Large intestine (tissue), 3 donors: ENCODE data around the gene GALK1. TPM values are rescaled to one million over a fixed set of nuclear protein-coding genes. Genes with fewer than 3 reads are reported as not detected.

Experiments used
- DNase-seq, 2 donors: peaks; one replicate each; pipeline versions ENCODE4 v3.0.0 to v3.0.0-alpha.2; 2013
- H3K27ac ChIP-seq: one replicate; pipeline ENCODE4 v1.5.1; 2013; ENCODE audit warnings: low read length
- H3K27me3 ChIP-seq: 2 replicates; pipeline ENCODE4 v1.6.1; 2013; ENCODE audit warnings: low read length; ENCODE audit not compliant: control insufficient read depth, insufficient read depth
- H3K36me3 ChIP-seq: 2 replicates; pipeline ENCODE4 v1.6.1; 2013; ENCODE audit warnings: low read length; ENCODE audit not compliant: control insufficient read depth, insufficient read depth
- H3K4me1 ChIP-seq: one replicate; pipeline ENCODE4 v1.6.1; 2013; ENCODE audit warnings: low read length; ENCODE audit not compliant: control insufficient read depth, insufficient read depth
- H3K4me3 ChIP-seq: one replicate; pipeline ENCODE4 v1.5.1; 2013; ENCODE audit warnings: low read length
- H3K9me3 ChIP-seq: one replicate; pipeline ENCODE4 v1.6.1; 2013; ENCODE audit warnings: mild to moderate bottlenecking, low read depth, low read length, moderate library complexity; ENCODE audit not compliant: control insufficient read depth
- WGBS: methylation state at CpG from one replicate; pipeline ENCODE4 v1.1.5; 2013; ENCODE audit warnings: low lambda C conversion rate; ENCODE audit not compliant: insufficient coverage; 5-methylcytosine and 5-hydroxymethylcytosine counted together
- polyA plus RNA-seq: library from polyadenylated mRNA; unstranded; fragments of 120-200 nt; gene quantifications from one replicate; pipeline ENCODE4 v1.2.1, GENCODE V29; 2013

Gene GALK1
- polyA plus RNA-seq, 1 donor = 61.0 TPM

DNA sequence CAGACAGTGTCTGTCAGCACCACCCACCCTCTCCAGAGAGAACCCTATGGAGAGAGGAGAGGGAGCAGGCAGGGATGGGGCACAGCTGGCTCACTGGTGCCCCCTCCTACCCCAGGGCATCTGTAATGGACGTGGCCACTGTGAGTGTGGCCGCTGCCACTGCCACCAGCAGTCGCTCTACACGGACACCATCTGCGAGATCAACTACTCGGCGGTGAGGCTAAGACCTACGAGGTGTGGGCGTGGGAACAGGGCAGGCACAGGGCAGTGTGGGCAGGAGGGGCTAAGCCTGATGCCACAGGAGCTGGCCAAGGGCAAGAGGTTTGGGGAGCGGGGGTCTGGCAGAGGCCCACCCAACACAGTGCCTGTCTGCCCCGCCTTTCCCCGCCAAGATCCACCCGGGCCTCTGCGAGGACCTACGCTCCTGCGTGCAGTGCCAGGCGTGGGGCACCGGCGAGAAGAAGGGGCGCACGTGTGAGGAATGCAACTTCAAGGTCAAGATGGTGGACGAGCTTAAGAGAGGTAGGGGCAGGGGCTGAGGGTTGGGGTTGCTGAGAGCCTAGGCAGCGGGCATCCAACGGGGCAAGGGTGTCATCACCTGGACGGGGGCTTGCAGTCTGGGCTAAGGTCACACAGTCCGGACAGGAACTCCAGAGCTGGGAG lies 28.7 kb downstream of the GALK1 start:
- no CpG with 5 or more reads among the region's 26 CpGs for WGBS
- Histone ChIP-seq H3K4me1 (peaks cover 15% of the 10 kb centered on the region), H3K36me3 (peaks cover 53% of the 10 kb centered on the region), H3K4me3 (no peak overlapping the region), H3K27me3 (no peaks in the 10 kb centered on the region), H3K27ac (no peak overlapping the region), H3K9me3 (no peaks in the 10 kb centered on the region)
- DNase-seq = no peak

DNA sequence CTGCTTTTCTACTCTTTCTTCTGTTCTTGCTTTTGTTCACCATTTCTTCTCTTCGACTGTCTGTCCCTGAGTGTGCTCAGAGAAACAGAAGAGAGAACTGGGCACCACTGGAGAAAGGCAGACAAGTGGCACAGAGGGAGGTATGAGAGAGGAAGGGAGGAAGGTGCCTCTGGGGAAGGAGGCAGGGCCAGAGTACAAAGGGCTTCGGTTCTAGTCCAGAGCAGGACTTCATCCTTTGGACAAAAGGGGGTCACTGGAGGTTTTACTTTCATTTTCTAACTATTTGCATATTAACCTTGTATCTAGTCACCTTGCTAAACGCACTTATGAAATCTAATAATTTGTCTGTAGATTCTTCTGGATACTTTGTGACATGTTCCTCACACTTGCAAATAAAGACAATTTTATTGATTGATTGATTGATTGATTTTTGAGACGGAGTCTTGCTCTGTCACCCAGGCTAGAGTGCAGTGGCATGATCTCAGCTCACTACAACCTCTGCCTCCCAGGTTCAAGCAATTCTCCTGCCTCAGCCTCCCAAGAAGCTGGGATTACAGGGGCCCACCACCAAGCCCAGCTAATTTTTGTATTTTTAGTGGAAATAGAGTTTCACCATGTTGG lies 30.2 kb downstream of the GALK1 start:
- H3K4me1 ChIP-seq = peaks cover 15% of the 10 kb centered on the region
- peak; percentile 55 to 79 for DNase-seq
- no peak overlapping the region for H3K4me3 ChIP-seq
- H3K27ac ChIP-seq = peak overlapping the region; percentile 4
- peaks cover 48% of the 10 kb centered on the region for H3K36me3 ChIP-seq
- no peaks in the 10 kb centered on the region for H3K27me3 ChIP-seq
- H3K9me3 ChIP-seq = no peaks in the 10 kb centered on the region
- WGBS = 90% methylated on average over 2 of the region's 4 CpGs

DNA sequence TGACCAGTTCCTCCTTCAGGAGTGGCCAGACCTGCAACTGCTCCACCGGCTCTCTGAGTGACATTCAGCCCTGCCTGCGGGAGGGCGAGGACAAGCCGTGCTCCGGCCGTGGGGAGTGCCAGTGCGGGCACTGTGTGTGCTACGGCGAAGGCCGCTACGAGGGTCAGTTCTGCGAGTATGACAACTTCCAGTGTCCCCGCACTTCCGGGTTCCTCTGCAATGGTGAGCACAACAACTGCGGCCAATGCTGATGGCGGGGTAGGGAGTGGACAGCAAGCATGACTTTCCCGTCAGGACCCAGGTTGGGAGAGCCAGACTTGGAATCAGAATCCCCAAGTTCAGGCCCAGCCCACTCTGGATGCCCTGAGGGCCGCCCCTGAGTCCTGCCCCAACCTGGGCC lies 31.5 kb downstream of the GALK1 start:
- peaks cover 15% of the 10 kb centered on the region for H3K4me1 ChIP-seq
- H3K9me3 ChIP-seq = no peaks in the 10 kb centered on the region
- DNase-seq = no peak
- H3K36me3 ChIP-seq = peaks cover 49% of the 10 kb centered on the region
- no peak overlapping the region for H3K4me3 ChIP-seq
- no peaks in the 10 kb centered on the region for H3K27me3 ChIP-seq
- WGBS = no CpG with 5 or more reads among the region's 18 CpGs
- H3K27ac ChIP-seq = no peak overlapping the region

DNA sequence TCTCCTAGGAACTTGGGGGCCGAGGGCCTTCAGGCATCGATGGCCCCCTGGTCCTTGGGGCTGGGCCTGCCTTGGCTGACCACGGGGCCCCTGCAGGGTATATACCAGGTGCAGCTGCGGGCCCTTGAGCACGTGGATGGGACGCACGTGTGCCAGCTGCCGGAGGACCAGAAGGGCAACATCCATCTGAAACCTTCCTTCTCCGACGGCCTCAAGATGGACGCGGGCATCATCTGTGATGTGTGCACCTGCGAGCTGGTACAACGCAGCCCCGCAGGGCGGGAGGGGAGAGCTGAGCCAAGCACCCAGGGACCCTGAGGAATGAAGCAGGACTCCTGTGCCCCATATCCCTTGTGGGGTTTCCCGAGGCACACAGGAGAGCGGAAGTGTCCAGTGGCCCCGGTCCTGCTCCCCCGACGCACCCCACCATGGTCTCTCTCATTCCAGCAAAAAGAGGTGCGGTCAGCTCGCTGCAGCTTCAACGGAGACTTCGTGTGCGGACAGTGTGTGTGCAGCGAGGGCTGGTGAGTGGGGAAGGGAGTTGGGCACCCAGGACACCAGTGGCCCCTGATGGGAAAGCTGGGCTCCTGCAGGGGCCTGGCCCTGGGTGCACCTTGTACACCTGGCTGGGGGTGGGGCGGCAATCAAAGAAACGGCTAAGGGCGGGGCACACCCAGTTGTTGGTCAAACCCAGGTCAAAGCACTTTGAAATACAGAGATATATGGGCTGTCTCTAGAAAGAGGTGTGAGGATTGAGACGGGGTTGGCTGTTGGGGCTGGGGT lies 33.1 kb downstream of the GALK1 start:
- peaks cover 59% of the 10 kb centered on the region for H3K36me3 ChIP-seq
- no peak overlapping the region for H3K4me3 ChIP-seq
- peak in 1 of 2 donors; percentile 68 for DNase-seq
- H3K4me1 ChIP-seq = peaks cover 15% of the 10 kb centered on the region
- WGBS = no CpG with 5 or more reads among the region's 31 CpGs
- no peaks in the 10 kb centered on the region for H3K27me3 ChIP-seq
- no peaks in the 10 kb centered on the region for H3K9me3 ChIP-seq
- no peak overlapping the region for H3K27ac ChIP-seq

DNA sequence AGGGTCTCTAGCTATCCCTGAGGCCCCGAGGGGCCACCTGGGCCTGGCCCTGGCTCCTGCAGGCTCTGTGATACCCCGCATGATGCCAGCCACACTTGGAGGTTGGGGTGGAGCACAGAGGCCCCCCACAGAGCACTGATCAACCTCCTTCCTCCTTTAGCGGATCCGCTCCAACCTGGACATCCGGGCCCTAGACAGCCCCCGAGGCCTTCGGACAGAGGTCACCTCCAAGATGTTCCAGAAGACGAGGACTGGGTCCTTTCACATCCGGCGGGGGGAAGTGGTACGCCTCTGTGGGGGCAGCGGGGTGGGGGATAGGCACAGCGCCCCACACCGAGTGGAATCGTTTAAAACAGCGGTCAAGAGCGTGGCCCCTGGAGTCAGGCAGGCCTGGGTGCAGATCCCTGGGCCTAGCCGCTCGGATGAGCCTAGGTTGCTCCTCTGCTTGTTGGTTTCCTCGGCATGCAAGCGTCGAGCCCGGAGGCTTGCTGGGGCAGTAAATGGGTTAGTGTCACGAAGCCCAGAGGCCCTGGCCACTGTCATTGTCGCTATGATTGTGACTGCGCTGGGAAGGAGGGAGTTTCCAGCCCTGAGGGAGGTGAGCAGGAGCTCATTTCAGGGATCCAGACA lies 33.8 kb downstream of the GALK1 start:
- 100% methylated on average over 1 of the region's 26 CpGs for WGBS
- Histone ChIP-seq H3K27me3 (no peaks in the 10 kb centered on the region), H3K4me1 (peaks cover 15% of the 10 kb centered on the region), H3K27ac (no peak overlapping the region), H3K9me3 (no peaks in the 10 kb centered on the region), H3K4me3 (no peak overlapping the region), H3K36me3 (peaks cover 53% of the 10 kb centered on the region)
- no peak for DNase-seq

DNA sequence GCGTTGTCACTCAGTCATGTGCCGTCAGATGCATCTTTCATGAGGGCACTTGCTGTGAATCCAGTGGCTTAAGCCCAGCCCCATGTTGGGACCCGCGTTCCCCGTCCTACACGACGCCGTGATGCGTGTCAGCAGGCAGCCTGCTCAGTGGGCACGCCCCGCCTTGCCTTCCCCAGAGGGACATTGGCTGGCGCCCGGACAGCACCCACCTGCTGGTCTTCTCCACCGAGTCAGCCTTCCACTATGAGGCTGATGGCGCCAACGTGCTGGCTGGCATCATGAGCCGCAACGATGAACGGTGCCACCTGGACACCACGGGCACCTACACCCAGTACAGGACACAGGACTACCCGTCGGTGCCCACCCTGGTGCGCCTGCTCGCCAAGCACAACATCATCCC lies 34.9 kb downstream of the GALK1 start:
- no CpG with 5 or more reads among the region's 24 CpGs for WGBS
- Histone ChIP-seq H3K9me3 (no peaks in the 10 kb centered on the region), H3K36me3 (peaks cover 57% of the 10 kb centered on the region), H3K4me1 (peaks cover 15% of the 10 kb centered on the region), H3K27me3 (no peaks in the 10 kb centered on the region), H3K4me3 (no peak overlapping the region), H3K27ac (no peak overlapping the region)
- no peak for DNase-seq

DNA sequence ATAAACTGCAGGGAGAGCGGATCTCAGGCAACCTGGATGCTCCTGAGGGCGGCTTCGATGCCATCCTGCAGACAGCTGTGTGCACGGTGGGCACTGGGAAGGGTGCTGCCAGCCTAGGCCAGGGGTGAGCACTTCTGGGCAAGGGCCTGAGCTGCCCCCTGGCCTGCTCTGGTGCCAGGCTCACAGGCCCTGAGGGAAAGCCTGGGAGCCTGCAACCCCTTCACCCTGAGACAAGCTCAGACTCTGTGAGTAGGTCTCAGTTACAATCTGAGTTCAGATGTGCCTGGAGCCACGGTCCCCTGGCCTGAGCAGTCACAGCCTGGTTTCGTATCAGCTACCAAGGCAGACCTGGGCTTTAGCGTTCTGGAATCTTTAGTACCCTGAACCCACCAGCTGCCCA lies 35.6 kb downstream of the GALK1 start:
- Histone ChIP-seq H3K4me1 (peaks cover 12% of the 10 kb centered on the region), H3K4me3 (no peak overlapping the region), H3K36me3 (peaks cover 63% of the 10 kb centered on the region), H3K9me3 (no peaks in the 10 kb centered on the region), H3K27ac (no peak overlapping the region), H3K27me3 (no peaks in the 10 kb centered on the region)
- DNase-seq = no peak
- no CpG with 5 or more reads among the region's 7 CpGs for WGBS

DNA sequence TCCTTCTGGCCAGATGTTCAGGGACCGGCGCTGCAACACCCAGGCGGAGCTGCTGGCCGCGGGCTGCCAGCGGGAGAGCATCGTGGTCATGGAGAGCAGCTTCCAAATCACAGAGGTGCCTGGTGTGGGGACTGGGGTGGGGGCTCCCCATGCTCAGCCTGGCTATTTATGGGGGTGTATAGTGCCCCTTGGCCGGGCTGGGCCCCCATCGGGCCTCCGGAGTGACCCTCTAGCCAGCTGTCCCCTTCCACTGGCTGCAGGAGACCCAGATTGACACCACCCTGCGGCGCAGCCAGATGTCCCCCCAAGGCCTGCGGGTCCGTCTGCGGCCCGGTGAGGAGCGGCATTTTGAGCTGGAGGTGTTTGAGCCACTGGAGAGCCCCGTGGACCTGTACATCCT lies 37.6 kb downstream of the GALK1 start:
- Histone ChIP-seq H3K4me3 (no peak overlapping the region), H3K27me3 (no peaks in the 10 kb centered on the region), H3K9me3 (no peaks in the 10 kb centered on the region), H3K36me3 (peaks cover 55% of the 10 kb centered on the region), H3K27ac (no peak overlapping the region), H3K4me1 (peaks cover 27% of the 10 kb centered on the region)
- no peak for DNase-seq
- WGBS = no CpG with 5 or more reads among the region's 18 CpGs

DNA sequence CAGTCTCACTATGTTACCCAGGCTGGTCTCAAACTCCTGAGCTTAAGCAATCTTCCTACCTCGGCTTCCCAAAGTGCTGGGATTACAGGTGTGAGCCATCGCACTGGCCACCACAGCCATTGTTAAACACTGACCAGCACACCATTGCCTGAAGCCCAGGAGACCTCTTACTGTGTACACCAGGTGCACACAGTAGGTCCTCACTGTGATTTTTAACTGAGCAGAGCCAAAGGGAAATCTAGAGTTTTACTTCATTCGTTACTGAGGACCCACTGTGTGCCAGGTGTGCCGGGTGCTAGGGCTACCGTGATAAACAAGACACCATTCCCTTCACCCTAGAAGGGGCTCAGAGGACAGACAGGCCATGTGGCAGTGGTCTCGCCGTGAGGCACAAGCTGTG lies 39.5 kb downstream of the GALK1 start:
- peaks cover 28% of the 10 kb centered on the region for H3K4me1 ChIP-seq
- no CpG with 5 or more reads among the region's 7 CpGs for WGBS
- H3K9me3 ChIP-seq = no peaks in the 10 kb centered on the region
- DNase-seq = no peak
- no peak overlapping the region for H3K4me3 ChIP-seq
- peaks cover 44% of the 10 kb centered on the region for H3K36me3 ChIP-seq
- no peak overlapping the region for H3K27ac ChIP-seq
- H3K27me3 ChIP-seq = peaks cover 5% of the 10 kb centered on the region
